Hindlimb muscle (tissue), 1 donor: ENCODE results near the gene SUMO1. TPM values are rescaled to one million over a fixed set of nuclear protein-coding genes. Genes with fewer than 3 reads are reported as not detected.

Experiments used
- polyA plus RNA-seq: library from polyadenylated mRNA; unstranded; fragments of 120-200 nt; gene quantifications from one replicate; pipeline ENCODE4 v1.2.1, GENCODE V29; 2013; ENCODE audit not compliant: insufficient read length

The SUMO1 gene
- polyA plus RNA-seq, 1 donor = 93.1 TPM

Other genes with a start within 250 kb of the SUMO1 start
- gene FZD7, start 204.7 kb downstream of the SUMO1 start, polyA plus RNA-seq = 27.5 TPM
- gene KIAA2012, start 165.3 kb downstream of the SUMO1 start, polyA plus RNA-seq = 0.19 TPM
- 58.7 TPM for gene NOP58, start 27.2 kb upstream of the SUMO1 start, polyA plus RNA-seq
- 30.9 TPM for gene BMPR2, start 137.7 kb upstream of the SUMO1 start, polyA plus RNA-seq